HG03108 (cell line): Measurements from ENCODE around the gene CCDC68.

Source experiments
- ATAC-seq: cut with Tn5 transposase; IDR thresholded peaks from one replicate; pipeline ENCODE4 v1.9.1; 2021; ENCODE audit warnings: moderate library complexity; ENCODE audit not compliant: unreplicated experiment

The CCDC68 gene

GRCh38 chr18:54961868-54962267 lies 2.6 kb upstream of the CCDC68 start:
- ATAC-seq: no peak

GRCh38 chr18:54961016-54961423 lies 1.8 kb upstream of the CCDC68 start:
- ATAC-seq: no peak

GRCh38 chr18:54960197-54960596 lies 936 bp upstream of the CCDC68 start:
- no peak for ATAC-seq

GRCh38 chr18:54957996-54958395 lies 1.3 kb downstream of the CCDC68 start:
- no peak for ATAC-seq

GRCh38 chr18:54957296-54957832 lies 1.9 kb downstream of the CCDC68 start:
- no peak for ATAC-seq

- ATAC-seq: no peak
These were observed 2.8 kb downstream of the CCDC68 start for GRCh38 chr18:54956506-54956905.

- ATAC-seq: no peak
These were observed 7.2 kb downstream of the CCDC68 start for GRCh38 chr18:54952026-54952425.

GRCh38 chr18:54950221-54950620 lies 9.0 kb downstream of the CCDC68 start:
- ATAC-seq: no peak

- ATAC-seq: no peak
These were observed 9.7 kb downstream of the CCDC68 start for GRCh38 chr18:54949588-54949987.

GRCh38 chr18:54948350-54948837 lies 10.9 kb downstream of the CCDC68 start:
- ATAC-seq: no peak

- no peak for ATAC-seq
These were observed 12.2 kb downstream of the CCDC68 start for GRCh38 chr18:54947091-54947490.

GRCh38 chr18:54946149-54946581 lies 13.1 kb downstream of the CCDC68 start:
- ATAC-seq: no peak

- ATAC-seq: no peak
These were observed 13.6 kb downstream of the CCDC68 start for GRCh38 chr18:54945576-54946125.

- no peak for ATAC-seq
These were observed 16.7 kb downstream of the CCDC68 start for GRCh38 chr18:54942569-54942968.

- ATAC-seq: no peak
These were observed 17.1 kb downstream of the CCDC68 start for GRCh38 chr18:54942144-54942543.

GRCh38 chr18:54939361-54939917 lies 19.8 kb downstream of the CCDC68 start:
- ATAC-seq: no peak

GRCh38 chr18:54938506-54938905 lies 20.8 kb downstream of the CCDC68 start:
- no peak for ATAC-seq

- no peak for ATAC-seq
These were observed 26.8 kb downstream of the CCDC68 start for GRCh38 chr18:54932472-54932871.

- no peak for ATAC-seq
These were observed 28.1 kb downstream of the CCDC68 start for GRCh38 chr18:54931152-54931551.

GRCh38 chr18:54928236-54928635 lies 31.0 kb downstream of the CCDC68 start:
- no peak for ATAC-seq

- no peak for ATAC-seq
These were observed 32.5 kb downstream of the CCDC68 start for GRCh38 chr18:54926593-54927325.

GRCh38 chr18:54924948-54925347 lies 34.3 kb downstream of the CCDC68 start:
- no peak for ATAC-seq
